ENCODE data around the gene WDR54.

GRCh38 chr2:74392449-74392743 lies 29.1 kb upstream of the WDR54 start:
- TF ChIP-seq CTCF (IDR thresholded peaks at IDR 0.05) = no peak
- no peak for TF ChIP-seq POLR2A (IDR thresholded peaks at IDR 0.05)

Data from body of pancreas (tissue), 4 donors.